HL-60 (cell line): ENCODE data around the gene CSRP2.

ENCODE experiments used
- GABPA ChIP-seq: IDR thresholded peaks from 2 replicates; pipeline ENCODE4 v1.6.1; 2012; ENCODE audit warnings: low read depth
- POLR2AphosphoS5 ChIP-seq: IDR thresholded peaks from 2 replicates; pipeline ENCODE4 v1.6.1; 2012; ENCODE audit warnings: low read depth
- SPI1 ChIP-seq: IDR thresholded peaks from 2 replicates; pipeline ENCODE4 v1.6.1; 2012; ENCODE audit warnings: low read depth, mild to moderate bottlenecking, borderline replicate concordance
- TF ChIP-seq, protein P1 (sequence below): IDR thresholded peaks from one replicate; pipeline ENCODE4 v1.5.1; 2011; ENCODE audit warnings: low read length, control low read depth, inconsistent platforms; ENCODE audit not compliant: insufficient read depth
- TF ChIP-seq, protein P2 (sequence below): IDR thresholded peaks from 2 replicates; pipeline ENCODE4 v1.6.1; 2012; ENCODE audit warnings: low read depth; ENCODE audit not compliant: insufficient replicate concordance

DNA sequence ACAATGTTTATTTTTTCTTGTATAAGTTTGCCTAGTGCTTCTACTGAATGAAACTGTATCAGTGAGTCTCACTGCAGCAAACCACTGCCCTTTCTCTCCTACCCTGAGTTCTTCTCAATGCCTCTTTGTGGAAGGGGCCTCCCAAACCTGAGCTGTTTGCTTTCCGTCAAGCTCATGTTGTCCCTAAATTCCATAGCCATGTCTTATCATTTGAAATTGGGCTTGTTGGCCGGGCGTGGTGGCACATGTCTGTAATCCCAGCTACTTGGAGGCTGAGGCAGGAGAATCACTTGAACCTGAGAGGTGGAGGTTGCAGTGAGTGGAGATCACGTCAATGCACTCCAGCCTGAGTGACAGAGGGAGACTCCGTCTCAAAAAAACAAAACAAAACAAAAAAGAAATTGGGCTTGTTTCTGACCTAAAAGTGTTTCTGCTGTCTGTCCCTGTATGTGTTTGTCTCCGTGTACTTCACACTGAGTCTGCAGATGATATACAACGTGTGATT is 1.8 kb upstream of the CSRP2 start:
- no peak for TF ChIP-seq POLR2AphosphoS5
- TF ChIP-seq, protein P1, sequence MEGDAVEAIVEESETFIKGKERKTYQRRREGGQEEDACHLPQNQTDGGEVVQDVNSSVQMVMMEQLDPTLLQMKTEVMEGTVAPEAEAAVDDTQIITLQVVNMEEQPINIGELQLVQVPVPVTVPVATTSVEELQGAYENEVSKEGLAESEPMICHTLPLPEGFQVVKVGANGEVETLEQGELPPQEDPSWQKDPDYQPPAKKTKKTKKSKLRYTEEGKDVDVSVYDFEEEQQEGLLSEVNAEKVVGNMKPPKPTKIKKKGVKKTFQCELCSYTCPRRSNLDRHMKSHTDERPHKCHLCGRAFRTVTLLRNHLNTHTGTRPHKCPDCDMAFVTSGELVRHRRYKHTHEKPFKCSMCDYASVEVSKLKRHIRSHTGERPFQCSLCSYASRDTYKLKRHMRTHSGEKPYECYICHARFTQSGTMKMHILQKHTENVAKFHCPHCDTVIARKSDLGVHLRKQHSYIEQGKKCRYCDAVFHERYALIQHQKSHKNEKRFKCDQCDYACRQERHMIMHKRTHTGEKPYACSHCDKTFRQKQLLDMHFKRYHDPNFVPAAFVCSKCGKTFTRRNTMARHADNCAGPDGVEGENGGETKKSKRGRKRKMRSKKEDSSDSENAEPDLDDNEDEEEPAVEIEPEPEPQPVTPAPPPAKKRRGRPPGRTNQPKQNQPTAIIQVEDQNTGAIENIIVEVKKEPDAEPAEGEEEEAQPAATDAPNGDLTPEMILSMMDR, result no peak
- no peak for TF ChIP-seq SPI1
- TF ChIP-seq, protein P2, sequence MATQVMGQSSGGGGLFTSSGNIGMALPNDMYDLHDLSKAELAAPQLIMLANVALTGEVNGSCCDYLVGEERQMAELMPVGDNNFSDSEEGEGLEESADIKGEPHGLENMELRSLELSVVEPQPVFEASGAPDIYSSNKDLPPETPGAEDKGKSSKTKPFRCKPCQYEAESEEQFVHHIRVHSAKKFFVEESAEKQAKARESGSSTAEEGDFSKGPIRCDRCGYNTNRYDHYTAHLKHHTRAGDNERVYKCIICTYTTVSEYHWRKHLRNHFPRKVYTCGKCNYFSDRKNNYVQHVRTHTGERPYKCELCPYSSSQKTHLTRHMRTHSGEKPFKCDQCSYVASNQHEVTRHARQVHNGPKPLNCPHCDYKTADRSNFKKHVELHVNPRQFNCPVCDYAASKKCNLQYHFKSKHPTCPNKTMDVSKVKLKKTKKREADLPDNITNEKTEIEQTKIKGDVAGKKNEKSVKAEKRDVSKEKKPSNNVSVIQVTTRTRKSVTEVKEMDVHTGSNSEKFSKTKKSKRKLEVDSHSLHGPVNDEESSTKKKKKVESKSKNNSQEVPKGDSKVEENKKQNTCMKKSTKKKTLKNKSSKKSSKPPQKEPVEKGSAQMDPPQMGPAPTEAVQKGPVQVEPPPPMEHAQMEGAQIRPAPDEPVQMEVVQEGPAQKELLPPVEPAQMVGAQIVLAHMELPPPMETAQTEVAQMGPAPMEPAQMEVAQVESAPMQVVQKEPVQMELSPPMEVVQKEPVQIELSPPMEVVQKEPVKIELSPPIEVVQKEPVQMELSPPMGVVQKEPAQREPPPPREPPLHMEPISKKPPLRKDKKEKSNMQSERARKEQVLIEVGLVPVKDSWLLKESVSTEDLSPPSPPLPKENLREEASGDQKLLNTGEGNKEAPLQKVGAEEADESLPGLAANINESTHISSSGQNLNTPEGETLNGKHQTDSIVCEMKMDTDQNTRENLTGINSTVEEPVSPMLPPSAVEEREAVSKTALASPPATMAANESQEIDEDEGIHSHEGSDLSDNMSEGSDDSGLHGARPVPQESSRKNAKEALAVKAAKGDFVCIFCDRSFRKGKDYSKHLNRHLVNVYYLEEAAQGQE, result no peak
- TF ChIP-seq GABPA, result no peak
